Activated CD4-positive, alpha-beta T cell treated with anti-CD3 and anti-CD28 coated beads, Interleukin-2, Interleukin-6, amounts not matched to agents 100 ng/mL and 50 ng/mL, durations not matched to agents 16 hours and 8 hours (primary cell): ENCODE measurements around the gene IRX6.

Experiments used
- DNase-seq: peaks from one replicate; pipeline ENCODE4 v3.0.0-alpha.2; 2020

IRX6 gene

DNA sequence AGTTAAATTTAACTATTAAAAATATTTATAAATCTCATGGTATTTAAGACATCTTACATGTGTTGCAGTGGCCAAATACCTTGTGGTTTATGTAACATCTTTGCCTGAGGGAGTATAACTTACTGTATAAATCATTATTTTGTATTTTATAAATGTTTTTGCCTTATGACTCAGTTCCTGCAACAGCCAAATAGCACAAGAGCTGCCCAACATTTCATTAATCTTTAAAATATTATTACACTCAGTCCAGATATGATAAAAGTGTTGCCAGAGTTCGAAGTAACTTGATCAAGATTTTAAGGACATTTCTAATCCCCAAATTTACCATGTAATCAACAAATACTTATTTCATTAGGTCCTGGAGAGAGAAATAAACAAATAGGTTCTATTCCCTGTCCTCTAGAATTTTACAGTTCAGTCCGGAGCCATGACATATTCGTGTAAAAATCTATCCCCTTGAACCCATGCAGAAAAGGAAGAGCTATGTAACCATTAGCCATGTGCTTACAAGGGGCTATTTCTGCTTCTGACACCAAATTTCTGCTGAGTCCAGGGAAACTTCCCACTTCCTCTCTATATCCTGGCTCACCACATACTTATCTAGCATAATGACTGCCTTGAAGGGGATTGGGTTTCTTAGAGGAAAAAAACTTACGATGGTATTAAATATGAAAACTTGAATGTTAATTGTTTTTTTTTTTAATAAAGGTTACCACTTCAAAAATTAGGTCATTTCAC is 44.0 kb downstream of the IRX6 start:
- no peak for DNase-seq

DNA sequence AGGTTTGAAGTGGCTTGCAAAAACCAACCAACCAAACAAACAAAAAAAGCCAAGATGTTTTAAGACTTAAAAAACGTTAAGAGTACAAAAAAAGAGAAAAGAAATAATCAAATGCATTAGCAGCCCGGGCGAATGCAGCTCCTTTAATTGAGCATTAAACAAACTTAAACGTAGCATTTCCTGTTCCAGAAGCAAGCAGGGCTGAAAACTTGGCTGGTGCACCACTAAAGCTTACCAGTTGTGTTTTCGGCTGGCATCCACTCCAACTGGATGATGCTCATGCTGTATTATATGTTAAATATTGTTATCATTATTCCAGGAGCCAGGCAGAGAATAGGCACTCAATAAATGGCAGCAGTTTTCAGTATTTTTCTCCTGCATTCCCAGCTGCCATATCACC is 45.1 kb downstream of the IRX6 start:
- DNase-seq, result no peak

GRCh38 chr16:55370762-55371482 is 46.9 kb downstream of the IRX6 start:
- DNase-seq, result peak; percentile 6

DNA sequence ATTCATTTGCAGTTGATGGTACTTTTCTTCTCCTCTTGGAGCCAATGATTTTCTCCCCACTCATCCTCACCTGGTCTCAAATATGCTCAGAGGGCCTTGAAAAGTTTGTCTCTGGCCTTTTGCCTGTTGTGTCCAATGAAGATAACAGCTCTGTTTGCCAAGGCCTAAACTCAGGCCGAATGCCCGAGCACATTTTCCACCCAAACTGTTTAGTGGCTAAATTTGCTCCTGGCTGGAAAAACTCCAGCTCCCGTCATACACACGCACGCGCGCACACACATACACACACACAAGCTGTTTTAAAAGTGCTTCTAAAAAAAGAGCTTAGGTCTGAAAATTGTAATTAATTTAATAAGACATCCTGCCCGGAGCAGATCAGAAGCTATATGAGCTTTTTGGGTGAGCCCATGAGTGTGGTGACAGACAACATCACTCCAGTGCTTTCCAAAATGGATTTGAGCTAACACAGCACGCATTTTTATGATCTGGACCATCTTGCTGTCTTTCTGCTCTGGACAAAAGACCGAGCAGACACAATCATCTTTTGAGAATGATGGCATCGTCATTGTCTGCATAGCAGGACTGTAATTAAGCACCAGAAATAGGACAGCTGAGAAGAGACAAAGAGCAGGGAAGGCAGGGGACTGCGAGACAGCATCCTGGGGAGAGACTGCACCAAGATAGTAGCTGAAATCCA is 48.9 kb downstream of the IRX6 start:
- no peak for DNase-seq

DNA sequence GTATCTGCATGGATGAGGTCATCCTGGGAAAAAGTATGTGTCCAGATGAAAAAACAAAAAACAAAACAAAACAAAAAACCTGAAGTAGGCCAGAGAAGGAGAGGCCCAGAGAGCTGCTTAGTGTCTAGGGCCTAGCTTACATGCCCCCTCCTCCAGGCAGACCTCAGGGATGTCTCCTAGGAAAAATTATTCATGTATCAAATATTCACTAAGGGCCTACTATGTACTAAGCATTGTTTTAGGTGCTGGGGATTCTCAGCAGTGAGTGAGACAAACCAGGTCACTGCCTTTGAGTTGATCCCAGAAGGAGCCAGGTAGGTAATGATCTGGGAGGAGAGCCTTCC is 49.5 kb downstream of the IRX6 start:
- no peak for DNase-seq

- DNase-seq, result no peak
Observed at GRCh38 chr16:55376045-55376444, 52.0 kb downstream of the IRX6 start.

DNA sequence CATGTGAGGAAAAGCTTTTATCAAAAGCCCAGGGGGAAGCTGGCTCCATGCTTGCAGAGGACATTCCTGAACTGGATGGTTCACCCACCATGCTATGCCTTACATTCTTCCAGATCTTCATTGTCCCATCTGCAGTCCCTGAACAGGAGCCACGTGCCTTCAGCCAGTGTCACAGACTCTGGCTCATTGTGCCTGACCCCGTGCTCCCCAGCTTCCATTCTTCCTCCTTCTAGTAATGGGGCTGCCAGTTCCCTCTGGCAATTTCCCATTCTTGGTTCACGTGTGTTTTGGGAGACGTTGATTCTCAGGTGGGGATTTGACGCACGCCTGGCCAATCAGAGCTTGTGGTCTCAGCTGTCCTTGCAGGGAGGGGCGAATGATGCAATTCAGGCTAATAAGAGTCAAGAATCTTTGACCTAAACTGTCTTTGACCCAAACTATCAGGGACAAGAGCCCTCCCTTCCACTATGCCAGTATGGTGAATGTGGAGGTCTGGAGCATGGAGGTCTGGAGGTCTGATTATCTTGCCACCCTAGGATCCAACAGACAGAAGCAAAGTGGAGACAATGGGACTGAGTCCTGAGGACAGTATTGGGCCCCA is 52.7 kb downstream of the IRX6 start:
- no peak for DNase-seq

- no peak for DNase-seq
Observed at GRCh38 chr16:55377840-55378239, 53.8 kb downstream of the IRX6 start.

DNA sequence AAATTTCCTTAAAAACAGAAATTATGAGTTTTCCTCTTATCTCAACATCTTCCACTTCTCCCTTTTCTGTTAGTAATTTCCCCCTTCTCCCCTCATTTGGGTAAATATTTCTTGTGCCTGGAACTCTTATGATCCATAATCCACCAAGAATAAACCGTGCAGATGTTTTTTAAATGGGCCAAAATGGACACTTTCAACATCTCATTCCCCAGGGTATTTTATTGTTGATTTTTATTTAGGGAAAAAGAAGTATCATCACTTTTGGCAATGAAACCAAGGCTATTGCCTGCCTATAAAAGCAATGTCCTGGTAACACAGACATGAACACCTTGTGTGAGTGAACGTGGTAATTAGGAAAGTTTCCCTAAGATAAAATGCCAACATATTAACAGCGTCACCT is 54.6 kb downstream of the IRX6 start:
- DNase-seq, result no peak

DNA sequence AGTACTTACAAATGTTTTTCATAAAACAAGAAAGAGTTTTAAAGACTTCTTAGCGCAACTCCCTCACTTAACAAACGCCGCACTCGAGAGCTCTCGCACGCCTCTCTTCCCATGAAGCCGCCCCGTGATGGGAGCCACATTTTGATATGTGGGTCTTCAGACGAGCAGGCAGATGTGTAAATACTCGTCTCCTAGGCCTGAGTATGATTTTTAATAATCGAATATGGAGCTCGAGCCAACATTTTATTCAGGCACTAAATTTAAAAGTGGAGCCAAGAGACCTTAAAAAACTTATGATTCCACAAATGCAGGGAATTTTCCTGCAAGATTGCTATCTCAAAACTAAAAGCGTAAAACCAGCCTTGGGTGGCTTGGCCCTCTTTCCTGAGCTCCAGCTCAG is 55.4 kb downstream of the IRX6 start:
- DNase-seq, result no peak

DNA sequence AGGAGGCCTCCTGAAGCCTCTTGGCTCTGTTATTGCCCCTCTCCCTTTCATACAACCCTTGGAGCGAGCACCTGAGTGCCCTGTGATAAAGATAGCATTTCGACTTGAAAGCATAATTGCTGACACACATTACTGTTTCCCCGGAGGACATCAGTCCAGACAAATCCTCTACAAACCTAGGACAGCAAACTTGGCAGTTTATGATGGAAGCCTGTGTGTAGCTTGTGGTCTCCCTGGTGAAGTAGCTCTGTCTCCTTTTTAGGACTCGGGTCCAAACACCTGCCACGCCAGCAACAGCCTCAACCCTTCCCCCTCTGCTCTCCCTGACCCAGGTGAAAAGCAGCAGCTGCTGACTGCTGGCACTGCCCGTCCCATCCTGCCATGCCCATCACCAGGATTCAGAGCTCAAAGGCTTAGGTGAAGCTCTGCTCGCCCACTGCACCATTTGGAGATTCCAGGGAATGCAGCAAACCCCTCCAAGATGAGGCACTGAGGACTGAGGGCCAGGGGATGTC is 55.9 kb downstream of the IRX6 start:
- DNase-seq, result no peak
